ENCODE results near the gene CBLIF.

GRCh38 chr11:59878575-59878974 lies 33.3 kb upstream of the CBLIF start, which contains the start of gene OOSP3:
- TF ChIP-seq REST (IDR thresholded peaks at IDR 0.05; ENCODE audit: insufficient read depth in 1 of 2, low read depth in 2 of 2, low read length in 2 of 2) = no peak
- no peak for TF ChIP-seq POLR2AphosphoS5 (IDR thresholded peaks at IDR 0.05; ENCODE audit: low read depth, low read length)
